ENCODE data around the gene SEMA4D.
"Not testable (repeated sequence)": the region's sequence is repeated elsewhere in the genome, so short reads cannot be mapped to it uniquely, and the experiment has no call there.

The SEMA4D gene

GRCh38 chr9:89382026-89382986 is 115.6 kb downstream of the SEMA4D start:
- no peak for DNase-seq

DNA sequence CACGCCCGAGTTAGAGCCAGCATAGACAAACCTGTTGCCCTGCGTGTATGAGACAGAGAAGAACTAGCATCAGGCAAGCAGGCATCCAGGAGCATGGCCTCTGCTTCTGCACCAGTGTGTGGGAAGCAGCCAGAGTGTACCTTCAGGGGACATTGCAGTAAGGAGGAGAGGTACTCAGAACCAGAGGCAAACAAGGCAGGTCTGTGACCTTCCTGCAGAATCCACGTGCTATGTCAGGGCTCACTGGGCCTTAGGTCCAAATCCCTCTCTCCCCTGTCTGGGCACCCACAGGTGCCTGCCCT is 116.7 kb downstream of the SEMA4D start:
- no peak for DNase-seq

- DNase-seq = no peak
Measured at GRCh38 chr9:89380437-89381307, 117.2 kb downstream of the SEMA4D start.

- DNase-seq = no peak
Measured at GRCh38 chr9:89379508-89380115, 118.3 kb downstream of the SEMA4D start.

DNA sequence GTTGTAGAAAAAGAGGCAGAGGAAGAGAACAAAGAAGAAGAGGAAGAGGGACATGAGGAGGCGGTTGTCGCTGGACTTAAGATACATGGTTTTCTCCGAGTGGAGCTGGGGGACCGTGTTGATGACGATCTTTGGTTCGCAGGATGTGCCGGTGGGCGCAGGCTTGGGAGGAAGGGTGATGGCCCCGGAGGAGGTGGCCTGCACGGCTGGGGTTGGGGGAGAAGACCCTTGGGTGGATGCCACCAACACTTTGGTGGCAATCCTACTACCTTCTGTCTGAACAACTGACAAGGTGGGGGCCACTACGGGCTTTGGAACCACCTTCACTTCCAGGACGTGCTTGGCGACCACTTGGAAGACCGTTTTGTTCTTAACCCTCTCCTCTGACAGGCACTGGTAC is 118.9 kb downstream of the SEMA4D start:
- DNase-seq = no peak

- no peak for DNase-seq
Measured at GRCh38 chr9:89378541-89378940, 119.4 kb downstream of the SEMA4D start.

DNA sequence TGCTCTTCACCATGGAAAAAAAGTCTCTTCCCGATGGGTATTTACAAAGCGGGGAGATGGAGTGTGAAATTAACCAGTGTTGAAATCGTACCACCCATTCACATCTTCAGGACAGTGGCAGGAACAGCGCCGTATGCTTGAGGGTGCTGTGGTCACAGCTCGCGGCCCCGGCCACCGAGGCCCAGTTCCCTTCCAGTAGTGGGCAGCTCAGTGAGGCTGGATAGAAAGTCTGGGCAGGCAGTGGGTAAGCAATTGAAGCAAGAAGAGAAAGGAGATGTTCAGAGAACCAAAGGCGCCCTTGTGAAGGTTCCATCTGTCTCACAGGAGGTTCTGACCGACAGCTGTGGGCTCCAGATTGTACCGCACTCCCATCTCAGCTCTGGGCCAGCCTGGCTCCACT is 120.5 kb downstream of the SEMA4D start:
- no peak for DNase-seq

GRCh38 chr9:89376741-89377351 is 121.1 kb downstream of the SEMA4D start:
- no peak for DNase-seq

DNA sequence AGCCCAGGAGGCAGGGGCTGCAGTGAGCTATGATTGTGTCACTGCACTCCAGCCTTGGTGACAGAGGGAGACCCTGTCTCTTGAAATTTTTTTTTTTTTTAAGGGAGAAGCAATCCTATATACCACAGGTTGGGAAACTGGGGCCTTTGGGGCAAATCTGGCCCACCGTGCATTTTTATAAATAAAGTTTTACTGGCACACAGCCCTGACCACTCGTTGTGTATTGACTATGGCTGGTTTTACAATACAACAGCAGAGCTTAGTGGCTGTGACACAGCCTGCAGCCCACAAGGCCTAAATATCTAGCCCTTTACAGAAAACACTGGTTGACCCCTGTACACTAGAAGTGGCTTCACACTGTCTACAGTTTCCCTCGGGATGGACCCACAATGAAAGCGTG is 121.6 kb downstream of the SEMA4D start:
- no peak for DNase-seq

- no peak for DNase-seq
Measured at GRCh38 chr9:89375191-89375760, 122.6 kb downstream of the SEMA4D start.

DNA sequence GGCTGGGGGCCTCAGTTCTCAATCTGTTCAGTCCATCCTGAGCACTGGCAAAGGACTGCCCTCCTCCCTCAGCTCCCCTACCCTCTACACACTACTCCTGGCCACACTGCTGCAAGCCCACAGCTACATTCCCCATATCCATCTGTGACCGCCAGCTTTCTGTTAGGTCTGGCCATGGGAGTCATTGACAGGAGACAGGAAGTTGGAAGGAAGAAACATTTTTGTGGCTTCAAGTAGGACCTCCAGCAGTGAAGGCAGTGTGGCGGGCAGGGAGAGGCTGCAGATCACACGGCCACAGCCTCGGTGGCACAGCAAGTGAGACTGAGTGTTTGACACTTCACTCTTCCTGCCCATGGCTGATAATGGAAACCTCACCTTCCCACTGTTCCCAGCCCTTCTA is 123.7 kb downstream of the SEMA4D start:
- no peak for DNase-seq

DNA sequence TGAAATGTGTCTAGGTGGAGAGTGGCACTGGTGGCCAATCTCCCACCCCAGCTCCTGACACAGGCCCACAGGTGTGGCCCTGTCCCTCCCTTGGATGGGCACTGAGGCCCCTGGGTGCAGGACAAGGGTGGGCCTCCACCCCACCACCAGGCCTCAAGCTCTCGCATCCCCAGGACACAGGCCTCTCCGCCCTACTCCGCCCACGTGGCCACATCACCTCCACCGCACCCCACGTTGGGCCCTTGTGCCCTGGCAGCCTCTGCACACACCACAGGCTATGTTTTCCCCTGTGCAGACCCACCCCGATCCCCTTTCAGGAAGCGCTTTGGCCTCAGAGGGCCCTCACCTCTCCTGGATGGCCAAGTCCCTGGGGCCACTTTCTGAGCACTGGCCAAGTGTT is 124.9 kb downstream of the SEMA4D start:
- no peak for DNase-seq

- DNase-seq = peak; percentile 5
Measured at GRCh38 chr9:89372230-89372816, 125.6 kb downstream of the SEMA4D start.

- DNase-seq = not testable (repeated sequence)
Measured at GRCh38 chr9:89371791-89372190, 126.1 kb downstream of the SEMA4D start.

DNA sequence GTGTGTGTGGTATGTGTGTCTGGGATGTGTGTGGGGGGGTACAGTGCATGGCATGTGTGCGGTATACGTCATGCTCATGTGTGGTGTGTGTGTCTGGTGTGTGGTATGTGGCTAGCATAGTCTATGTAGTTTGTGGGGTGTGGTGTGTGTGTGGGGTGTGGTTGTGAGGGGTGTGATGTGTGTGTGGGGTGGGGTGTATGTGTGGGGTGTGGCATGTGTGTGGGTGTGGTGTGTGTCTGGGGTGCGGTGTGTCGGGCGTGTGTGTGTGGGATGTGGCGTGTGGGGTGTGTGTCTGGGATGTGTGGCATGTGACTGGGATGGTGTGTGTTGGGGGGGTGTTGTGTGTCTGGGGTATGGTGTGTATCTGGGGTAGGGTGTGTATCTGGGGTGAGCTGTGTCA is 127.3 kb downstream of the SEMA4D start:
- no peak for DNase-seq

- no peak for DNase-seq
Measured at GRCh38 chr9:89368978-89369377, 128.9 kb downstream of the SEMA4D start.

DNA sequence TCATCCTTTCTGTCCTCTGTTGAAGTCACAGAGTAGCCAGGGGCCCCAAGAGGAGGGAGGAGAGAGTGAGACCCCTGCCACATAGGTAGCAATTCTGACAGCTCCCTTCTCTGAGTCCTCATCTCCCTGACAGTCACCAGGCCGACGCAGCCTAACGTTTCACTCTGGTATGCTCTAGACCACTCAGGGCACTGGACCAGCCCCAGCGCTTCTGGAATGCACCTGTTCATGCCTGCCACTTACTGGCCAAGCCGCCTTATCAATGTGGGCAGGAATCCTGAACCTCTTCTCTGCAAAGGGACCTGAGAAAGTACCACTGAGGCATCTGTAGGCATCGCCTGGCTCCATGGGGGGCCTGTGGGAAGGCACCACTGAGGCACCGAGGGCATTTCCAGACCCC is 129.4 kb downstream of the SEMA4D start:
- DNase-seq = no peak

- DNase-seq = no peak
Measured at GRCh38 chr9:89367726-89368437, 130.0 kb downstream of the SEMA4D start.

GRCh38 chr9:89367281-89367680 is 130.6 kb downstream of the SEMA4D start:
- no peak for DNase-seq

GRCh38 chr9:89366711-89367110 is 131.2 kb downstream of the SEMA4D start:
- no peak for DNase-seq

DNA sequence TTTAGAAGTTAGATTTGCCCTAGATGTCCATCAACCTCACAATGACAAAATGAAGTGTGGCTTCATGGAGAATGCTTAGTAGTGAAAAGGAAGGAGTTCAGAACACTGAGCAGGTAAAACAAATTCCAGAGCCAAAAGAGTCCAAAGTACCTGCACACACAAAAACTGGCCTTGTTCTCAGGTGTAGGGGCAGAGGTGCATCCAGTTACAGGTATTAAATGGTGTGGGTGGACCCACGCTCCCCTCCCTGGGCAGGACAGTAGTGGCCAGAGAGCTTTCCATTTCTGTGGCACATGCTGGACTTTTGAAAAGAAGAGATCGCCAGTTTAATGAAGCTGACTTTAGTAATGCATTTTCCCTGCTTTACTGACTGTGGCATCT is 132.4 kb downstream of the SEMA4D start:
- no peak for DNase-seq

Measured in NCI-H748 treated with DMSO at 0.1 percent for 48 hours (cell line).